ENCODE data around the gene CD99L2. TPM values are rescaled to one million over a fixed set of nuclear protein-coding genes. Genes with fewer than 3 reads are reported as not detected.
A peak's percentile ranks its signal among the peaks of the same experiment; 100 is the strongest.

Gene CD99L2
- total RNA-seq, 1 donor: 46.9 TPM

DNA sequence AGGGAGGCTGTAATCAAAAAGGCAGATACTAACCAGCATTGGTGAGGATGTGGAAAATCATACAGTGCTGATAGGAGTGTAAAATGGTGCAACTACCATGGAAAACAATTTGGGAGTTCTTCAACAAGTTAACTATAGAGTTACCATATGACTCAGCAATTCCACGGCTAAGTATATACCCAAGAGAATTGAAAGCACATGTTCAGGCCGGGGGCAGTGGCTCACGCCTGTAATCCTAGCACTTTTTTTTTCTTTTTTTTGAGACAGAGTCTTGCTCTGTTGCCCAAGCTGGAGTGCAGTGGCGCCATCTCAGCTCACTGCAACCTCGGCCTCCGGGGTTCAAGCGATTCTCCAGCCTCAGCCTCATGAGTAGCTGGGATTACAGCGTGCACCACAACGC lies 15.0 kb upstream of the CD99L2 start:
- TF ChIP-seq, protein P1, sequence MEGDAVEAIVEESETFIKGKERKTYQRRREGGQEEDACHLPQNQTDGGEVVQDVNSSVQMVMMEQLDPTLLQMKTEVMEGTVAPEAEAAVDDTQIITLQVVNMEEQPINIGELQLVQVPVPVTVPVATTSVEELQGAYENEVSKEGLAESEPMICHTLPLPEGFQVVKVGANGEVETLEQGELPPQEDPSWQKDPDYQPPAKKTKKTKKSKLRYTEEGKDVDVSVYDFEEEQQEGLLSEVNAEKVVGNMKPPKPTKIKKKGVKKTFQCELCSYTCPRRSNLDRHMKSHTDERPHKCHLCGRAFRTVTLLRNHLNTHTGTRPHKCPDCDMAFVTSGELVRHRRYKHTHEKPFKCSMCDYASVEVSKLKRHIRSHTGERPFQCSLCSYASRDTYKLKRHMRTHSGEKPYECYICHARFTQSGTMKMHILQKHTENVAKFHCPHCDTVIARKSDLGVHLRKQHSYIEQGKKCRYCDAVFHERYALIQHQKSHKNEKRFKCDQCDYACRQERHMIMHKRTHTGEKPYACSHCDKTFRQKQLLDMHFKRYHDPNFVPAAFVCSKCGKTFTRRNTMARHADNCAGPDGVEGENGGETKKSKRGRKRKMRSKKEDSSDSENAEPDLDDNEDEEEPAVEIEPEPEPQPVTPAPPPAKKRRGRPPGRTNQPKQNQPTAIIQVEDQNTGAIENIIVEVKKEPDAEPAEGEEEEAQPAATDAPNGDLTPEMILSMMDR (IDR thresholded peaks at IDR 0.05; ENCODE audit: insufficient read depth, low read length): no peak

DNA sequence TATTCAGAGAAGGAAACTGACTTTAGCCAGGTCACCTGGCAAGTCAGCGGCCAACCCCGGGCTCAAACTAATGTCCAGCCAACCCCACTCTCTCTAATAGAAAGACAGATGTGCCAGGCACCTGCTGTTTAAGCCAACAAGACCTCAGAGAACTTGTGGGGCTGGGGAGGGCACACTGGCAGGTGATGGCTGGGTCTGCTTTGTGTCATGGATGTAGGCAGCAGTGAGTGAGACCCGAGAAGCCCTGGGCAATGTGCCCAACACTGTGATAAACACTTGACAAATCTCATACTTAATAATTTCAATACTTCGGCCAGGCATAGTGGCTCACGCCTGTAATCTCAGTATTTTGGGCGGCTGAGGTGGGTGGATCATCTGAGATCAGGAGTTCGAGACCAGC lies 9.0 kb upstream of the CD99L2 start:
- TF ChIP-seq, protein P1 (IDR thresholded peaks at IDR 0.05; ENCODE audit: insufficient read depth, low read length): no peak

More for the DNA sequence above, 15.0 kb upstream of the CD99L2 start:
- peak; percentile 51 for DNase-seq (ENCODE audit: low read depth)
- H3K4me3 ChIP-seq (ENCODE audit: low read depth, low read length): no peak overlapping the region

DNA sequence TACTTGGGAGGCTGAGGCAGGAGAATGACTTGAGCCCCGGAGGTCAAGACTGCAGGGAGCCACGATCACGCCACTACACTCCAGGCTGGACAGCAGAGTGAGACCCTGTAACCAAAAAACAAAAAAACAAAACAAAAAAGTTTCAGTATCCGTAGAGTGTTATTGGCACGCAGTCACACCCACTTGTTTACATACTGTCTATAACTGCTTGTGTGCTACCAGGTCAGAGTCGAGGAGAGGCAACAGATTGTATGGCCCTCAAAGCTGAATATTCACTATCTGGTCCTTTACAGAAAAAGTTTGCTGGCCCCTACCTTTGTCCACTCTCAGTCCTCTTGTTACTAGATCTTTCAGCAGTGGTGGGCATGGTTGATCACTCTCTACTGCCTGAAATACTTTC lies 8.2 kb upstream of the CD99L2 start:
- TF ChIP-seq, protein P1 (IDR thresholded peaks at IDR 0.05; ENCODE audit: insufficient read depth, low read length): no peak
- DNase-seq (ENCODE audit: low read depth): no peak
- no peak overlapping the region for H3K4me3 ChIP-seq (ENCODE audit: low read depth, low read length)

More for the DNA sequence above, 9.0 kb upstream of the CD99L2 start:
- H3K4me3 ChIP-seq (ENCODE audit: low read depth, low read length): no peak overlapping the region
- DNase-seq (ENCODE audit: low read depth): no peak

DNA sequence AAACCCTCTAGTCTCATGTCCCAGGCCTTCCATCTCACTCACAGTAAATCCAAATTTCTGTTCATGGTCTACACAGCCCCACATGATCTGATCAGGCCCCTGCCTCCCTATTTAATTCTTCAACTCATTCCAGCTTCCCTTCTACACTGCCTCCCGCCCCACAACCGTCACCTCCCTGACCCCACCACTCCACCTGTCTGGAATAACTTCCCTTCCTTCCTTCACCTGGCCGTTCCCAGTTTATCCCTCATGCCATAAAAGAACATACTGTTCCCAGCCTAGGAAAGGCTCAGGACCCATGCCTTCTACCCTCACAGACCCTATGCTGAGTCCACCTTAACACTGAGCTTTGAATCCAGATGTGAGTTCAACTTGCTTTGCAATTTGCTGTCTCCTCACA lies 6.8 kb upstream of the CD99L2 start:
- H3K4me3 ChIP-seq (ENCODE audit: low read depth, low read length): no peak overlapping the region
- DNase-seq (ENCODE audit: low read depth): no peak
- TF ChIP-seq, protein P1 (IDR thresholded peaks at IDR 0.05; ENCODE audit: insufficient read depth, low read length): no peak

DNA sequence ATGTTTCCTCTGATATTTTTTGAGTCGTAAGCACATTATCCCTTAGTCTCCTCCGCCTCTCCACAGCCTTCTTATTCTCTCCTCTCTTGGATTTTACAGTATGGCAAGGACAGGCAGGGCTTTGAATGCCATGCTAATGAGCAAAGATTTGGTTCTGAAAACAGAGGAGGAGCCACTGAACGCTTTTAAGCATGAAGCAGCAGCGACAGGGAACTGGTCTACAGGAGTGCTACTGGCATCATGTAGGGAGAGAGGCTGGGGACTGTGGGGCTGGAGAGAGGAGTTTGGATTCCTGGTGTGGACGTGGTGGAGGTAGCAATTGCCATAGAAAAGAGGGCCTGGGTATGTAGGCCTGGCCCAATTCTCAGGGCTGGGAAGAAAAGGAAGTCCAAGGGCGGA lies 4.6 kb upstream of the CD99L2 start:
- DNase-seq (ENCODE audit: low read depth): no peak
- TF ChIP-seq, protein P1 (IDR thresholded peaks at IDR 0.05; ENCODE audit: insufficient read depth, low read length): no peak
- H3K4me3 ChIP-seq (ENCODE audit: low read depth, low read length): no peak overlapping the region

DNA sequence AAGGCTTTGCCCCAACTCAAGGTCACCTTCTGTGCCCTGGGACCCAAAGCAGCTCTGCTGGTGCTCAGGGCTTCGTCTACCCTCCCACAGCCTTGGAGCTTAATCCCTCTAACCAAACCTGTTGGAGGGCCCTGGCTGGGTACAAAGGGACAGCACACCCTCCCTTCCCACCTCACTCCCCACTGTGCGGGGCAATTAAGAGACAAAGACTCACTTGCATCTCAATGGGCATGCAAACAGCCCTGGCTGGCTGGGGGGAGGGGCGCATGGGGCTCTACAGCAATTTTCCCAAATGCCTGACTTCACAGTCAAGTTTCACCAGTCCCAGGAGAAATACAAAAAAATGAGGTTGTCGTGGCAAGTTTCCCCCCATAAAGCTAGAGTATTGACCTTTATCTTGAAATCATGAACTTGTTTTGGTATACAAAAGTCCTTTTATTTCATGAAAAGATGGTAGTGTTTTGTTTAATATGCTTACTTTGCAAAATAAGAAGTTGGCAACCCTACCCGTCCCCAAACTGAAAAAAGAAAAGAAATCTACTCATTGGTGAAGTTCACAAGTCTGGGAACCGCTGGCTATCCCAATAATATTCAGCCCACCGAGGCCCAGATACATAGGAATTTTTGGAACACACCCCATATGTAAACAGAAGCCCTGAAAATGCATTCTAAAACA lies 4.1 kb upstream of the CD99L2 start:
- TF ChIP-seq, protein P1 (IDR thresholded peaks at IDR 0.05; ENCODE audit: insufficient read depth, low read length): no peak
- H3K4me3 ChIP-seq (ENCODE audit: low read depth, low read length): no peak overlapping the region
- no peak for DNase-seq (ENCODE audit: low read depth)

Measured in fibroblast of the aortic adventitia (primary cell).